ENCODE results near the gene TRIM56.
"Not testable (repeated sequence)": the region's sequence is repeated elsewhere in the genome, so short reads cannot be mapped to it uniquely, and the experiment has no call there.

TRIM56 gene

GRCh38 chr7:101092266-101092905 lies 7.1 kb downstream of the TRIM56 start:
- DNase-seq, result not testable (repeated sequence)

- DNase-seq, result no peak
Observed at GRCh38 chr7:101093906-101094305, 8.6 kb downstream of the TRIM56 start.

GRCh38 chr7:101094376-101094775 lies 9.1 kb downstream of the TRIM56 start:
- no peak for DNase-seq

GRCh38 chr7:101094791-101095375 lies 9.6 kb downstream of the TRIM56 start:
- no peak for DNase-seq

- DNase-seq, result no peak
Observed at GRCh38 chr7:101096331-101096956, 11.2 kb downstream of the TRIM56 start.

DNA sequence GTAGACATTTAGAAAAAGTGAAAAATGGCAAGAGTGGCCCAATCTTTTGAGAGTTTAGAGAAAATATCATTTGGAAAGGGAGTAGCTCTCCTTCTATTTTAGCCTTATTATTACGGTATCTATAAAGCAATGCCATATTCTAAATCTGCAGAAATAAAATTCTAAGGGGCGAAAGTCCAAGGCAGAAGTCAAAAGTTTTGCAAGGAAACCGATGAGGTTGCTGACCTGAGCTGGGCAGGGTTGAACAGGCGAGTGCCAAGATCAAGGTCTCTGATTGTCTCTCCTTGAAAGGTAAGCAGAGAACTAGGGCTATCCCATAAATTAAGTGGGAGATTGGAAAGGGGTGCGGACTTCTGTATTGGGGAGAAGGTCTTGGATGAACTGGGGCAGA lies 11.7 kb downstream of the TRIM56 start:
- DNase-seq, result no peak

- no peak for DNase-seq
Observed at GRCh38 chr7:101097561-101097960, 12.3 kb downstream of the TRIM56 start.

DNA sequence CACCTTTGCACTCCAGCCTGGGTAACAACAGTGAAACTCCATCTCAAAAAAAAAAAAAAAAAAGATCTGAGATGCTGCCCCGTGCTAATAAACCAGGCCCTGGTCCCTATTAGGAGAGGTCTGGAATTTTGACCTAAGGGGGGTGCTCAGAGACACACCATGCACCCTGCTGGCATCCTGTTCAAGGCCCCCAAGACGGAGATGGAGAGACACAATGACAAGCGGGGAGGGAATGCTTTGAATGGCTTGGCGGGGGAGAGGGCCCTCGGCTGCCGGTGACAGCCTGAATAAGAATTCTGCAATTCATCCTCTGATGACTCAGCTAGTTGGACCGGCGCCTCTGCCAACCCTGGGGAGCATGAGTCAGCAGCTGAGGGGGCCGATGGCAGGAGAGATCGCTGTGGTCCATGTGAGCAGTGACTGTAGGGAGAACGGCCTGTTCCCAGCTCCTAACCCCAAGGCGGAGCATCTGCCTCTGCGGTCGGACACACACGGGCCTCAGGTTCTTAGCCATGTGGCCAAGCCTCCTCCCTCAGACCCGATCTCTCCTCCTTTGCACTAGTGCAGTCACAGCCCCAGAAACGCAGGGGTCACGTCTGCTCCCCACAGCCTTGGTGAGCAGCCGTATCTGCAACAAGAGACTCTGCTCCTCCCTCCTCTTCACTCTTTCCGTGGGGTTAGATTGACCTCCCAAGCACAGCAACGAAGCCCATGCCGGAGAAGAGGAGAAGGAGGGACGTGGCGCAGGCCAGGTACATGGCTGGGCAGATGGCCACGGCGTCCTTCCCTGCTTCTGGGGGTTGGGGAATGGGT lies 14.9 kb downstream of the TRIM56 start:
- no peak for DNase-seq

- no peak for DNase-seq
Observed at GRCh38 chr7:101100858-101101847, 15.9 kb downstream of the TRIM56 start.

DNA sequence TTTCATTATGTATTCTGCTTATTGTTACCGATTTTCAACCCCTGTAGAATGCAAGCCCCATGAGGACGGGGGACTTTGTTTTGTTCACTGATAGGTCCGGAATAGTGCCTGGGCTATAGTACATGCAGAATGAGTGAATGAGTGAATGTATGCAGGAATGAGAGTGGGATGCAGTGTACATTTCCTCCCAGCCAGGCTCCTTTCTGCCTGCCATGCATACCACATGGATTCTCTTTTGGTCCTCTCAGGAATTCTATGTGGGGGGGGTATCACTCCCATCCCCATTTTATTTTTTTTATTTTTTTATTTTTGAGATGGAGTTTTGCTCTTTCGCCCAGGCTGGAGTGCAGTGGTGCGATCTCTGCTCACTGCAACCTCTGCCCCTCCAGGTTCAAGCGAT lies 16.7 kb downstream of the TRIM56 start:
- no peak for DNase-seq

DNA sequence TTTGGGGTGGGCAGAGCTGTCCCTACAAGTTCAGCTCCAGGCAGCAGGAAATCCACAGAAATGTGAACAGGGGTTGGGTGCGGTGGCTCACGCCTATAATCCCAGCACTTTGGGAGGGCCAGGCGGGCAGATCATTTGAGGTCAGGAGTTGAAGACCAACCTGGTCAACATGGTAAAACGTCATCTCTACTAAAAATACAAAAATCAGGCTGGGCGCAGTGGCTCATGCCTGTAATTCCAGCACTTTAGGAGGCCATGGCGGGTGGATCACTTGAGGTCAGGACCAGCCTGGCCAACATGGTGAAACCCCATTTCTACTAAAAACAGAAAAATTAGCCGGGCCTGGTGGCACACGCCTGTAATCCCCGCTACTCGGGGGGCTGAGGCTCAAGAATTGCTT lies 18.4 kb downstream of the TRIM56 start:
- DNase-seq, result not testable (repeated sequence)

DNA sequence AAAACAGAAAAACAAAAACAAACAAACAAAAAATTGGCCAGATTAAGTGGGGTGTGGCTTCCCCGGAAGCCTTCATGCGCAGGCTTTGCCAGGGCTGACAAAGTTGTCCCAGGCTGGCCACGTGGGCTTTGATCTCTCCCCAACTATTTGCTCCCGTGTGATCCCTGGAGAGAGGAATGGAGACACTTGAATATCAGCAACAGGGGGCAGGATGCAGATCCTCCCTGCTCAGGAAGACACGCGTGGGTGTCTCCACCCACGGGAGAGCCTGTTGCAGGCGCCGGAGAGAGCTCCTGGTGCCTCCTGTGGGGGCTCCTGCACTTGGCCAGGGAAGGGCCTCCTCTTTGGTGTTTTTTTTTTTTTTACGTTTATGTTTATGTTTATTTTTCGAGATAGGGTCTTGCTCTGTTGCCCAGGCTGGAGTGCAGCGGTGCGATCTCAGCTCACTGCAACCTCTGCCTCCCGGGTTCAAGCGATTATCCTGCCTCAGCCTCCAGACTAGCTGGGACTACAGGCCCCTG lies 19.0 kb downstream of the TRIM56 start:
- no peak for DNase-seq

DNA sequence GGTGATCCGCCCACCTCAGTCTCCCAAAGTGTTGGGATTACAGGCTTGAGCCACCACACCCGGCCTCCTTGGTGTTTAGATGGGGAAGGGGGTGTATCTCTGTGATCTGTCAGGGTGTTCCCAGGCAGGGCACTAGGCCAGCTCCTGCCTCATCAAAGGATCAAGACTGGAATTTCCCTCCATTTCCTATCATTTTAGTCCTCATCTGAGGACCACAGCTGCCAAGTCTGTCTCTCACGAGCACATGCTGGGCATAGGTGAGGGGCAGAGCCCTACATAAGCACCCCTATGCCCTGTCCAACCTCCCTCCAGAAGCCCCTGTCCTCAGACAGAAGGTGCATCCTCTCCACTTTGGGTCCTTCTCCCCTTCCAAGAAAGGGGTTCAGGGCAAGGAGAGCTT lies 19.5 kb downstream of the TRIM56 start:
- DNase-seq, result no peak

DNA sequence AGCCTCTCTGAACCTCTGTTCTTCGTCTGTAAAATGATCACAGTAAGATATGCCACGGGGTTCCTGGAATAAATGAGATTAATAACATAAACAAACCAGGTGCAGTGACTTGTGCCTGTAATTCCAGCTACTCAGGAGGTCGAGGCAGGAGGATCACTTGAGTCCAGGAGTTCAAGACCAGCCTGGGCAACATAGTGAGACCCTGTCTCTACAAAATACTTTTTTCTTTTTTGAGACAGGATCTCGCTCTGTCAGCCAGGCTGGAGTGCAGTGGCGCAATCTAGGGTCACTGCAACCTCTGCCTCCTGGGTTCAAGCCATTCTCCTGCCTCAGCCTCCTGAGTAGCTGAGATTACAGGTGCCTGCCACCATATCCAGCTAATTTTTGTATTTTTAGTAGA lies 20.0 kb downstream of the TRIM56 start:
- DNase-seq, result not testable (repeated sequence)

DNA sequence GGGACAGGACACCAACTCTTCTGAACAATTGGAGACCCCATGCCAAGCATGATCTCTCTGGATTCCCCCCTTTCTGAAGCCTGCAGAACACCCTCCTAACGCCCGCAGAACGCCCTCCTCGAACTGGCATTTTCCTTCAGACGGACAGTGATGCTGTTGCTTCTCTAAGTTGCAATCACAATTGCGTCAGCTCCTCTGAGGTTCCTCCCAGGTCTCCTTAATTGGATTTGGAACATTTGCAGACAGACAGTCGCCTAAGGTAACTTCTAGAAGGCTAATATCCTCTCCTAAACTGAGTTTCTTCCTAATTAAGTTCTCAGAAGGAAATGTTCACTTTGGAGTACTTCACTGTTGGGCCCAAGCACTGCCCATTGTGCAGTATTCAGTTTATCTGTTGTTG lies 21.1 kb downstream of the TRIM56 start:
- DNase-seq, result no peak

DNA sequence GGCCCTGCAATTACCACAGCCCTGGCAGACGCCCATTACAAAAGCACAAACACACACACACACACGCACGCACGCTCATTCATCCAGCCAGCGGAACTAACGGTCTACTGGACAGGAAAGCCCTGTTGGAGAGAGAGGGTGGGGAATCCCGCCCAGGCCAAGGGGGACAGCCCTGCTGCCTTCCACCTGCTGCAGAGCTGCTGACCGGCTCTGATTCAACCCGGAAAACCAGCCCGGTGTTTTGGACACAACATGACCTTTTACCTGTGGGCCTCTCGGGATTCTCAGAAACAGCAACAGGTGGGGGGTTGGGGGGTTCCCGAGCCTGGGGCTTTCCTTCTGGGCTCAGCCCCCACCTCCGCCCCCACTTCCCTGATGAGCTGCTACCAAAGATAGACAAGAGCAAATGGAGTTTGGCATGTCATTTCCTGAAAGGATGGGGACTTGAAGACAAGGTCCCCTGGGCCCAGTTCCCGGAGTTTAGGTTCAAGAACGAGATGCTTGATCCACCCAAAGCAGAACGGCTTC lies 23.1 kb downstream of the TRIM56 start:
- no peak for DNase-seq

DNA sequence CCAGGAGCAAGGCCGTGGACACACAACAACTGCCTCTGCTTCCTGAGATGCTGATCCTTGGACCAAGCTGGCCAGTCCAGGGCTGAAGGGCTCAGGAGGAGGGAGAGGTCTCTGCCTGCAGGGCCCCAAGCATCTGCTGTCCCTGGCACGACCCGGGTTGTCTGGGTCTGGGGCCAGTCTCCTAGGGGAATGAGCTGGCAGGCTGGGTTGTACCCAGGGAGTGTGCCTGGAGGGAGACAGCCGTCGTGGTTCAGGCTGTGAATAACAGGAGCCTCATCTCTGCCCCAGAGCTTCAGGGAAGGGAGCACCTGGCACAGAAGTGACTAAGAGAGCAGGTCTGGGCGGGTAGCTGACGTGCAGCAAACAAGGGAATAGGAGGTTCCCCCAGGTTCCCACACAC lies 23.7 kb downstream of the TRIM56 start:
- DNase-seq, result no peak

- no peak for DNase-seq
Observed at GRCh38 chr7:101109368-101109767, 24.1 kb downstream of the TRIM56 start.

GRCh38 chr7:101111261-101111660 lies 26.0 kb downstream of the TRIM56 start:
- DNase-seq, result no peak

GRCh38 chr7:101112233-101112632 lies 27.0 kb downstream of the TRIM56 start:
- no peak for DNase-seq

DNA sequence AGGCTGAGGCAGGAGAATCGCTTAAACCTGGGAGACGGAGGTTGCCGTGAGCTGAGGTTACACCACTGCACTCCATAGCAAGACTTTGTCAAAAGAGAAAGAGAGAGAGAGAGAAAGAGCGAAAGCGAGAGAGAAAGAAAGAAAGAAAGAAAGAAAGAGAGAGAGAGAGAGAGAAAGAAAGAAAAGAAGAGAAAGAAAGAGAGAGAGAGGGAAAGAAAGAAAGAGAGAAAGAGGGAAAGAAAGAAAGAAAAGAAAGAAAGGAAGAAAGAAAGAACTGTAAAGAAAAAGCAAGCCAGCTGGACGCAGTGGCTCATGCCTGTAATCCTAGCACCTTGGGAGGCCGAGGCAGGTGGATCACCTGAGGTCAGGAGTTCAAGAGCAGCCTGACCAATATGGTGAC lies 27.9 kb downstream of the TRIM56 start:
- not testable (repeated sequence) for DNase-seq

GRCh38 chr7:101113836-101114235 lies 28.6 kb downstream of the TRIM56 start:
- no peak for DNase-seq

All from stimulated activated naive CD4-positive, alpha-beta T cell (primary cell).